Daoy (cell line): Measurements from ENCODE around the gene EVC. TPM values are rescaled to one million over a fixed set of nuclear protein-coding genes. Genes with fewer than 3 reads are reported as not detected.
"Not testable (repeated sequence)": the region's sequence is repeated elsewhere in the genome, so short reads cannot be mapped to it uniquely, and the experiment has no call there.

Experiments
- DNase-seq: peaks from one replicate; pipeline ENCODE4 v3.0.0-alpha.2; 2015; ENCODE audit warnings: low read depth
- total RNA-seq: library from RNA; depleted of rRNA; stranded (reverse); fragments of >200 nt; shearing (Covaris generic); gene quantifications from 2 replicates; pipeline ENCODE4 v1.2.3, GENCODE V29; 2014; rRNA removed

The EVC gene
- total RNA-seq, 1 experiment from 2014 or later: 25.7 TPM

GRCh38 chr4:5843573-5844530 lies 132.9 kb downstream of the EVC start:
- DNase-seq: no peak

DNA sequence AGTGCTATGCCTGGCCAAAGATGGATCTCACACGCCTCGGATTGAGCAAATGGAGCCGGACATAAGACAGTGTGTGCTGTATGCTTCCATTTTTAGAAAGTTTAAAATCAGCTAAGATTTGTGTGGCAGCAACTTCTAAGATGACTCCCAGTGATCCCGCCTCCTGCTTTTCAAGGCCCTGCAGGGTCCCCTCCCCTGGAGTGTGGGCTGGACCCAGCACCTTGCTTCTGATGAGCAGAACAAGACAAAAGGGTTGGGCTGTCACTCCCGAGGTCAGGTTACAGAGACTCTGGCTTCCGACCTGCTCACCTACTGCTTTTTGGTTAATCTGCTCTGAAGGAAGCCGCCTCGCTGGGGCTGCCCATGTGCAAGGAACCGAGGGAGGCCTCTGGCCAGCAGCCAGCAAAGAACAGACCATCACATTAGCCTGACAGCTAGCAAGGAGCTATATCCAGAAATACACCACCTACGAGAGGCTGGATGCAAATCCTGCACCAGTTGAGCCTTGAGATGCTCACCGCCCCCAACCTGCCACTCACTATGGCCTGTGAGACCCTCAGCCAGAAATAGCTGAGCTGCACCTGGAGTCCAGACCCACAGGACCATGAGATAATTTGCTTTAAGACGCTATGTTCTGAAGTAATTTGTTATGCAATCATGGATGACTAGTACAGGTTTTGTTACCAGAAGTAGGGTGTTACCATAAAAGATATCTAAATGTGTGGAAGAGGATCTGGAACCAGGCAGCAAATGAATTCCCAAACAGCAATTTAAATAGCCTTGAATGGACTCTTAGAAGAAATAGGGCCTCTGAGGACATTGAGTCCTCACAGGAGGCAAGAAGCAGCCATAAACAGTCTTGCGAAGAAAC lies 134.3 kb downstream of the EVC start:
- DNase-seq: no peak

GRCh38 chr4:5851637-5852301 lies 140.8 kb downstream of the EVC start:
- DNase-seq: no peak

DNA sequence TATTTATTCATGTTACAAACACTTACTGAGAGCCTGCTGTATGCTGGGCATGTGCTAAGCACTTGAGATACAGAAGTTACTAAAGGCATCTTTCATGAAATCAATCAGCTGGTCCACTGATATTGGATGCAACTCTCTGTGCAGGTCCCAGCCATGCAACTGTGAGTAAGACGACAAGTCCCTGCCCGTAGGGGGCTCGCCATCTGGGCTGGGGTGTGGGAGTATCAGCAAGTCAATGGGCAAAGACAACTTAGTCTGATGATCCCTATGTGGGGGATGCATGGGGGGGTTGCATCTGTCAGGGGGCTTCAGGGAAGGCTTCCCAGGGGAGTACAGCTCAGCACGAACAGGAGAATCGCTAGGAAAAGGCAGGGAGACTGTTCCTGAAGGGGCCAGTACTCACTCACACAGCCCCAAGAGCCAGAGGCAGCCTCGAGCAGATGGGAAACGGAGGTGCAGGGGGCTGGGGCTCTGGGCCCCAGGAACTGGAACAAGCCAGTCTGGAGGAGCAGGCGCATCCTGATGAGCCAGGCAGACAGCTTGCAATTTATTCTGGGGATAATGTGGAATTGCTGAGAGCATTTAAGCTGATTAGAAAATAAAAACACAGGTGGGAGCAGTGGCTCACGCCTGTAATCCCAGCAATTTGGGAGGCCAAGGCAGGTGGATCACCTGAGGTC lies 141.7 kb downstream of the EVC start:
- no peak for DNase-seq

DNA sequence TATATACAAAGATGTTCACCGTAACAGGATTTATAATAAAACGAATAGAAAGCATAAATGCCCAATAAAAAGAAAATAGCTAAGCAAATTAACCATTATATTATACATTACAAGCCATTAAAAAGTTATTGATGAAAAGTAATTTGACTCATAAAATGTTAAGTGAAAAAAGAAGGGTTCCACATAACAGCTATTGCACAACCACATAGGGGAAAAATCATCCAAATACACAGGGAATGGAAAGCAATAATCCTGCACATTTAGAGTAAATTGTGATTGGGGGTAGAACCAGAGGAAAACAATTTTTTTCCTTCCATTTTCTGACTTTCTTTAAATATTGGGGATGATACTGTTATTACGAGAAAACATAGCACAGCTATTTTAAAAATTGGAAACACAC lies 143.9 kb downstream of the EVC start:
- DNase-seq: no peak

GRCh38 chr4:5856362-5856761 lies 145.4 kb downstream of the EVC start:
- not testable (repeated sequence) for DNase-seq

DNA sequence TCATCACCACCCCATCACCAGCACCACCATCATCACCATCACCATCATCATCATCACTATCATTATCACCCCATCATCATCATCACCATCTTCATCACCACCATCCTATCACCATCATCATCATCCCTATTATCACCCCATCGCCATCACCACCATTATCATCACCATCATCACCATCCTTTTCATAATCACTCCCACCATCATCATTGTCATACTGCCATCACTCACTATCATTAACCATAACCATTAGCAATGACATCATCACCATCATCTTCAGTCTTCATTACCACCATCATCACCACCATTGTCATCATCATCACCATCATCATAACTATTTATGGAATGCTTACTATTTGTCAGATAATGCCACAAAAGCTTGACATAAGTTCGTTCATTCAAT lies 146.2 kb downstream of the EVC start:
- no peak for DNase-seq

DNA sequence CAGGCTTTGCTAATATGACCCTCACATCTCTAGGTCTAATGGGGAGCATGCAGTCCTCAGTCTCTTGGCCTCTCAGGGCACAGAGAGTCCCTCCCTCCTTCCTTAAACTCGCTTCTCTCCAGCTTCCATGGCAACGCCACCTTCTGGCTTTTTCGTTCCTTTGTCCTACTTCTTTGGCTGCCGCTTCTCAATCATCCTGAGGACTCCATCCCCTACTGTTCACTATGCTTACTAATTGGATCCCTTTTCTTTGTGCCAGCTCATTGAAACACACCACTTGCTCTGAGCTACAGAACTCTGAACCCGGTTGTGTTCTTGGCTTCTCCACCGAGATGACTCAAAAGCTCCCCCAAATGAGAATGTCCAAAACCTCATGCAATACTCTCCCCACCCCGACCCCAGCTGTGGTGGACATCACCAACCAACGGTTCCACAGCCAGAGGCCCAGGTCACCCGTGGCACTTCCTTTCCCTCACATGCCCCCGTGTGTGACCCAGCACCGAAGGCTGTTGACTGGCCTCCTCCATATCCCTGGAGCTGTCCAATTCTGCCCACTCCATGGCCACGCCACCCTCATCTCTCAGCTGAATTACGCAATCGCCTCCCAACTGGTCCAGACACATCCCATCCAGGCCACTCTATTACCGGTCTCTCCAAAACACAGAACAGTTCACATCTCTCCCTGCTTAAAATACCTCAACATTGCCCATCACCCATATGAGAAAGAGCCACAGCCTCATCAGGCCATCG lies 147.2 kb downstream of the EVC start:
- DNase-seq: no peak

- peak; percentile 92 for DNase-seq
Measured at GRCh38 chr4:5863461-5864113, 152.6 kb downstream of the EVC start.

Other genes with a start within 250 kb of the EVC start
- 4.4 and 6.5 TPM in 2 replicates for gene EVC2, start 2.6 kb upstream of the EVC start, total RNA-seq
- gene CRMP1, start 181.9 kb downstream of the EVC start, total RNA-seq: 14.1 and 17.1 TPM in 2 replicates